HG02642 (cell line): Measurements from ENCODE around the gene TRIM40.
"Not testable (repeated sequence)": the region's sequence is repeated elsewhere in the genome, so short reads cannot be mapped to it uniquely, and the experiment has no call there.

Experiments
- ATAC-seq: cut with Tn5 transposase; IDR thresholded peaks from one replicate; pipeline ENCODE4 v1.9.1; 2021; ENCODE audit warnings: mild to moderate bottlenecking; ENCODE audit not compliant: unreplicated experiment, poor library complexity

The TRIM40 gene

GRCh38 chr6:30113003-30113759 is 22.8 kb upstream of the TRIM40 start, which contains the start of gene TRIM31:
Gene TRIM31, minus strand, starts transcription at chr6:30113090. Its CDS starts 285 bp downstream, at chr6:30112805.
- ATAC-seq = no peak

- ATAC-seq = no peak
These were observed 22.1 kb upstream of the TRIM40 start for GRCh38 chr6:30113841-30114240.

DNA sequence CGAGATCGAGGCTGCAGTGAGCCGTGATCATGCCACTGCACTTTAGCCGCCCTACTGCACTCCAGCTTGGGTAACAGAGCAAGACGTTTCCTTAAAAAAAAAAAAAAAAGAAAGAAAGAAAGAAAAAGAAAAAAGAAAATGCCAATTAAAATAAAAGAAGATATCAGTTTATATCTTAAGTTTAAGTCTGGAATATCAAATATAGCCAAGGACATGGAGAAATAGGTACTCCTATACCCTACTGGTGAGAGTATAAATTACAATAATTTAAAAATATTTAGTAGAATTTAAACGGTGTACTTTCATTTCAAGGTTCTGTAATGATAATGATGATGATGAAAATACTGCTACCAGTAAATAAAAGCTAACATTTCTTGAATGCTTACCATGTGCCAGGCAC is 19.2 kb upstream of the TRIM40 start:
- no peak for ATAC-seq

DNA sequence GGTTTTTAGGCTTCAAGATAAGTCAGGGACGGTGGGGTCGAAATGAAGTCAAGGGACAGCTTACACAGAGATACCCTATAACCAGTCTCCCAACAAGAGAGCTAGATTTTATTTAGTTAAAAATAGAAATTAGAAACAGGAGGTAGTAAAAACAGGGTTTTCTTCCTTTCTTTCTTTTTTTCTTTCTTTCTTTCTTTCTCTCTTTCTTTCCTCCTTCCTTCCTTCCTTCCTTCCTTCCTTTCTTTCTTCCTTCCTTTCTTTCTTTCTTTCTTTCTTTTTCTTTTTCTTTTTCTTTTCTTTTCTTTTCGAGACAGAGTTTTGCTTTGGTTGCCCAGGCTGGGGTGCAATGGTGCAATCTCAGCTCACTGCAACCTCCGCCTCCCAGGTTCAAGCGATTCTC is 17.2 kb upstream of the TRIM40 start:
- not testable (repeated sequence) for ATAC-seq

DNA sequence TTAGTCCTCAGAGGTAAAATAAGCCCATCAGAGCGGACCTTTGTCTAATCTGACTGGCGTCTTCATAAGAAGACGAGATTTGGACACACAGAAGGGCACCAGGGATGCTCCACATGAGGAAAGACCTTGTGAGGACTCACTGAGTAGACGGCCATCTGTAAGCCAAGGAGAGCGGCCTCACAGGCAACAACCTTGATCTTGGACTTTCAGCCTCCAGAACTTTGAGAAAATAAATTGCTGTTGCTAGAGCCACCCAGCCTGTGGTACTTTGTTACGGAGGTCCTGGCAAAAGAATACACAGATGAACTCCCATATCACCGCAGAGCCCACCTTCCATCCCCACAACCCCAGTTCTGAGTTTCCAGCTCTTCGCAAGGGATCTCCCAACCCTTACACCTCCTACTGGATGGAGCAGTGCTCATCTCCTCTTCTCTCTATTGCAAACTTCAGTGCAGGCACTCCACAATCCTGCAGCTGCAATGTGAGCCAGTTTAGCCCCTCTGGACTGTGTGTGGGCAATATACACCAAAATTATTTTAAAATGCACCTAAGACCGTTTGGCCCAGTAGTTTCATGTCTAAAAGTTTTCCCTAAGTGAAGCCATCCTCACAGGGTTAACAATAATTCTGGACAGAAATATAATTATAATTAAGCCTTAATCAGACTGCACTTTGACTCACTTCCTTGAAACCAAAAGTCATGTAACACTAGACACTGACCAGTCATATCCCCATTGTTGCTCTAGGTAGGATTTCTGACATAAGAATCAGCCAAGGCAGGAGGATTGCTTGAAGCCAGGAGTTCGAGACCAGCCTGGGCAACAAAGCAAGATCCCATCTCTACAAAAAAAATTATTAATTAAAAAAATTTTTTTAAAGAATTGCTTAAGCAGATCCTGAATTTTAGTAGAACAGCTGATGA is 14.2 kb upstream of the TRIM40 start:
- ATAC-seq = no peak

DNA sequence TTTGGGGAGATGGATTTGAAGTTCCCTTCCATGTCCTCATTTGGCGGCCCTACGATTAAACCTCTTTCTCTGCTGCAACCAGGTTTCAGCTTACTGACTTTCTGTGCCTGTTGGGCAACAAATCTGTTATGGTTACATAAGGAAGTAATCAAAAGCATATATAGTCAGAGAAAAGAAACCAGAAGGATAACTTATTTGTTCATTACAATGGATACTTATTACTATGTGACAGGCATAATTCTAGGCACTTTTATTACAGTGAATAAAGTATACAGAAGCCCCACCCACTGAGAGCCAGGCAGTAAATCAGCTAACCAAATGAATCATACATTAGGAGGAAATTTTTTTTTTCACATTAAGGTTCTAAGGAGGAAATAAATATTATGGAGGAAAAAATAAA is 13.4 kb upstream of the TRIM40 start:
- ATAC-seq = no peak

GRCh38 chr6:30127238-30128093 is 8.5 kb upstream of the TRIM40 start:
- ATAC-seq = no peak

- no peak for ATAC-seq
These were observed 6.4 kb upstream of the TRIM40 start for GRCh38 chr6:30129265-30130178.

DNA sequence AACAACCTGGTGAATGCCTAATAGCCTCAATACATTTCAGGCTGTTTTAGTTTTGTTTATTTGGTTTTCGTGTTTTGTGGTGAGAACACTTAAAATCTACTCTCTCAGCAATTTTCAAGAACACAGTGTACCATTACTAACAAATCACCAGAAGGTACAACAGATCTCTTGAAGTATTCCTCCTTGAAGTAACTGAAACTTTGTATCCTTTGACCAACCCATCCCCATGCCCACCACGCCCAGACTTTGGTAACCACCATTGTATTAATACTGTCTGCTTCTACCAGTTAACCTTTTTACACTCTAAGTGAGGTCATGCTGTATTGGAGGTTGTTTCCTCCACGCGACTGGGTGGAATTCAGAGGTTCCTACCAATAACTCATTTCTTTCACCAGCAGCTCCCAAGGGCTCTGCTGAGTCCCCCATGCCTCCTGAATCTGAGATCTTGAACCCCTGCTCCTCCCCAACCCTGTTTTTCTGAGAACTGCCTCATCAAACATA is 5.7 kb upstream of the TRIM40 start:
- ATAC-seq = no peak

DNA sequence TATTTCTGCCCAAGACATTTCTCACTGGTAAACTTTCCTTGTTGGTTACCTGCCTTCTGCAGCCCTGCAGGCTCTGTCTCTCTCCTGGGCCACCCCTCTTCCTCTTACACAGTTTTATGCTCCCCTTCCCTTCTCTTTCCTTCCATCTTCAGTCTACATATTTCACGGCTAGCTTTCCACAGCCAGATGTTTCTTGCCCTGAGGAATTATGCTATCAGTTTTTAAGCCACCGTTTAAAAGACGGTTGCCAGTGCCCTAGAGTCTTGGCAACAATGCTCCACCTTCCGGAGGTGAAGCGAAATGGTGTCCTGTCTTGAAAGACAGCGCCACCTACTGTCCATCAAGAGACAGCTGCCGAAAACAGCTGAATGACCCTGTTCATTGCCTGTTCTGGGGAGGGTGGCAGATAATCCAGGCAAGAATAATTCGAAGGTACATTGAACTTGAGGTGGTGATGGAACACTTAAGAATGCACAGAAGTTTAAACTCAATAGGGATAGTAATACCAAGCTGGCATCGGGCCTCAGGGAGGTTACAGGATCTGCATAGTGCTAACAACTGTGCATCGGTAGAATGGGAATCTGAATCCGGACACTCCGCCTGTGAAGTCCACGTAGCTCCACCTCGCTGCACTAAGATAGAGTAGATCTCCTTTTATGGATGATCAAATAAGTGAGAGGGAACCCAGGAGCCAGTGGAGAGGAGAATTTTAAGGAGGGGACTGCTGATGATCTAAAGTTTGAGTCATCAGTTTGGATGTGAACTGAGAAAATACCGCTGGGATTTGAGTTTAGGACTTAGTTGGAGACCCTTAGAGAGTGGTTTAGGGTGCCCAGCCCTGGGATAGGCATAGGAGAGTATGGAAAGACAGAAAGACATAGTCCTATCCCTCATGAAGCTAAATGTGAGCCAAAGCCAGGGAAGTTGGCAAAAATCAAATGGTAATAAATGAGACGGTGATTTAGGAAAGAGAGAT is 4.8 kb upstream of the TRIM40 start:
- peak; percentile 63 for ATAC-seq

- no peak for ATAC-seq
These were observed 3.9 kb upstream of the TRIM40 start for GRCh38 chr6:30131947-30132497.

DNA sequence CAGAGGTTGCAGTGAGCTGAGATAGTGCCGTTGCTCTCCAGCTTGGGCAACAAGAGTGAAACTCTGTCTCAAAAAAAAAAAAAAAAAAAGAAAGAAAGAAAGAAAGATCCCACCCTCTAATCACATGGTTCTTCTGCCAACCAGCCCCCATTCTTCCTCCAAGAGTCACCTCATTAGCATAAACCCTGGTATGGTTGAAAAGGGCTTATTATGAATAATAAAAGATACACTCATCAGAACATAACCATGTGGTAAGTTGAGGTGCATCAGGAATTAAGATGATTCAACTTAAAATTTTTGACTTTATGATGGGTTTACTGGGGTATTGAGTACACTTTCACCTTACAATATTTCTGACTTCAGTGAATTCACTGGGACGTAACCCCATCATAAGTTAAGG is 793 bp upstream of the TRIM40 start:
- no peak for ATAC-seq

GRCh38 chr6:30136570-30137286 is 788 bp downstream of the TRIM40 start:
- no peak for ATAC-seq

- not testable (repeated sequence) for ATAC-seq
These were observed 4.3 kb downstream of the TRIM40 start for GRCh38 chr6:30140240-30140639.

DNA sequence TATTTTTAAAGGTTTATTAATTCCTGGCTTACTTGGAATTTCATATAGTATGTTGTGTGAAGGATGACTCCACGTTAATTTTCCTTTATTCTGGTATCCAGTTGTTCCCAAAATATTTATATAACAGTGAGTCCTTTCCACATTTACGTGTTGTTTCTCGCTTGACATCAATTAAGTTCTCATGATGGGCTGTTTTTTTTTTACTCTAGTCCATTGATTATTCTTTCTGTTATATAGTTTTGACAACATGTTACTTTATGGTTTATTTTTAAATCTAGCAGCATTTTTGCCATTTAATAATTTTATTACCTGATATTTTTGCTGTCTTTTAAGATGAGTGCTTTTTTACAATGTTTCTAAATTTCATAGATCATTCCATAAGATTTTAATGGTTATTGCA is 6.7 kb downstream of the TRIM40 start:
- no peak for ATAC-seq

GRCh38 chr6:30143780-30144179 is 7.8 kb downstream of the TRIM40 start:
- ATAC-seq = no peak

DNA sequence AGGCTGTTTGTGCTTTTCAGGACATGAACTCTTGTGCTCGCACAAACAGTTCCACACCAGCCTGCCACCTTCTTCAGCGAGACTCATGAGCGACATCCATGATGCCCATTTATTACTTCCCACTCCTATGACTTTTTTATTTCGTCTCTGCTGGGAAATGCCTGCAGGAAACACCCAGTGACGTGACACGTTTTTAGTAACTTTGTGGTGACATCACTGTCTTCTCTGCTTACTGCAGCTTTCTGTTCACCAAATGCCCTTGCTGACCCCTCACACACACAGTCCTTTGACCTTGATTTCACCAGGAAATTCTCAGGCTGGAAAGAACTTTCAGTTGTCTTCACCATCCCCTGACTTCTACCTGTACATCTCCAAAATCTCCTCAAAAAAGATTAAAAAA is 8.9 kb downstream of the TRIM40 start:
- no peak for ATAC-seq
